Thyroid gland (tissue), 4 donors: Measurements from ENCODE around the gene PRND.

ENCODE experiments used
- CTCF ChIP-seq, 6 experiments: fragments of 200-600 bp in 3 of 6; fragments of 450-650 bp in 3 of 6; sonication (generic) in 3 of 6; IDR thresholded peaks; one replicate each; pipeline ENCODE4 v1.5.1; 2016 to 2019; ENCODE audit warnings: antibody characterized with exemption in 6 of 6, mild to moderate bottlenecking in 2 of 6, inconsistent platforms in 1 of 6, moderate library complexity in 1 of 6
- POLR2A ChIP-seq, 2 donors: fragments of 450-650 bp; IDR thresholded peaks; one replicate each; pipeline ENCODE4 v1.6.1; 2017; ENCODE audit warnings: antibody characterized with exemption in 2 of 2, mild to moderate bottlenecking in 2 of 2, moderate library complexity in 1 of 2

GRCh38 chr20:4775322-4776078 lies 53.8 kb downstream of the PRND start:
- TF ChIP-seq CTCF (IDR thresholded peaks at IDR 0.05) = no peak
- no peak for TF ChIP-seq POLR2A (IDR thresholded peaks at IDR 0.05)
